Kidney (tissue), 14 donors: Measurements from ENCODE around the gene SAMD14. TPM values are rescaled to one million over a fixed set of nuclear protein-coding genes. Genes with fewer than 3 reads are reported as not detected.

Experiments
- DNase-seq, 5 donors: peaks; one replicate each; pipeline ENCODE4 v3.0.0-alpha.2; 2013 to 2020
- FAIRE-seq: peaks from 2 replicates; lab custom pipeline; 2012; peaks lifted over from hg19 to GRCh38; lab: Jason Lieb, UNC
- H3K27ac ChIP-seq, 2 donors: one replicate each; pipeline ENCODE4 v1.7.0; 2013; ENCODE audit warnings: low read depth in 2 of 2, low read length in 2 of 2, inconsistent platforms in 1 of 2
- H3K27me3 ChIP-seq: one replicate; pipeline ENCODE4 v1.7.1; 2013; ENCODE audit warnings: low read length, inconsistent platforms; ENCODE audit not compliant: control insufficient read depth, insufficient read depth
- H3K36me3 ChIP-seq, 3 donors: one replicate each; pipeline versions ENCODE4 v1.7.0 to v1.7.1; 2013; ENCODE audit warnings: low read length in 3 of 3, control low read depth in 1 of 3, inconsistent platforms in 1 of 3; ENCODE audit not compliant: insufficient read depth in 3 of 3, control insufficient read depth in 2 of 3
- H3K4me1 ChIP-seq, 3 donors: one replicate each; pipeline versions ENCODE4 v1.7.0 to v1.7.1; 2013; ENCODE audit warnings: low read length in 3 of 3, inconsistent platforms in 1 of 3, low read depth in 1 of 3; ENCODE audit not compliant: control insufficient read depth in 2 of 3, insufficient read depth in 2 of 3
- H3K4me3 ChIP-seq, 3 donors: one replicate each; pipeline versions ENCODE4 v1.7.0 to v1.8.1; 2013; ENCODE audit warnings: low read length in 3 of 3, control low read depth in 1 of 3, inconsistent platforms in 1 of 3
- H3K9ac ChIP-seq, 3 donors: one replicate each; pipeline versions ENCODE4 v1.7.0 to v1.7.1; 2013; ENCODE audit warnings: low read length in 3 of 3, control low read depth in 1 of 3, inconsistent platforms in 1 of 3
- H3K9me3 ChIP-seq, 3 donors: one replicate each; pipeline versions ENCODE4 v1.7.0 to v1.7.1; 2013; ENCODE audit warnings: low read length in 3 of 3, control low read depth in 1 of 3, inconsistent platforms in 1 of 3; ENCODE audit not compliant: control insufficient read depth in 2 of 3, insufficient read depth in 1 of 3
- CTCF ChIP-seq: IDR thresholded peaks from 3 replicates; pipeline ENCODE4 v1.5.1; 2012; ENCODE audit warnings: mild to moderate bottlenecking, moderate library complexity, borderline replicate concordance; ENCODE audit not compliant: insufficient read depth; ENCODE audit errors: extremely low read depth
- intact Hi-C: fragments of 100-400 bp; cut with DNase I; formaldehyde crosslinking; loops from one replicate; pipeline ENCODE4 v1.11.1; 2022
- polyA plus RNA-seq: library from polyadenylated mRNA; stranded (reverse); fragments of 350-450 nt; fragmentation: Illumina TruSeq; extraction: RNeasy Lipid Tissue Mini Kit (QIAGEN cat#74804); gene quantifications from one replicate; pipeline ENCODE4 v1.2.3, GENCODE V29; 2014; ENCODE audit warnings: low read depth, low replicate concordance; ENCODE audit not compliant: insufficient read depth
- total RNA-seq: library from RNA; stranded (reverse); fragmentation: NEBNext Ultra II Directional; extraction: Animal tissue kit (Norgen Biotek cat#: 25700); gene quantifications from one replicate; pipeline ENCODE4 v1.2.1, GENCODE V29; 2021
- donor health status: control.
- donor health status: control.
- donor health status: control.
- donor health status: control.
- donor health status: control.
- donor health status: DM: yes; HTN: yes; CAD: no.
- donor health status: Normal renal cell carcinoma (clear cell type).

SAMD14 gene
- total and polyA plus RNA-seq, 2 donors from 2014 or later, result 3.7 to 5.0 TPM

DNA sequence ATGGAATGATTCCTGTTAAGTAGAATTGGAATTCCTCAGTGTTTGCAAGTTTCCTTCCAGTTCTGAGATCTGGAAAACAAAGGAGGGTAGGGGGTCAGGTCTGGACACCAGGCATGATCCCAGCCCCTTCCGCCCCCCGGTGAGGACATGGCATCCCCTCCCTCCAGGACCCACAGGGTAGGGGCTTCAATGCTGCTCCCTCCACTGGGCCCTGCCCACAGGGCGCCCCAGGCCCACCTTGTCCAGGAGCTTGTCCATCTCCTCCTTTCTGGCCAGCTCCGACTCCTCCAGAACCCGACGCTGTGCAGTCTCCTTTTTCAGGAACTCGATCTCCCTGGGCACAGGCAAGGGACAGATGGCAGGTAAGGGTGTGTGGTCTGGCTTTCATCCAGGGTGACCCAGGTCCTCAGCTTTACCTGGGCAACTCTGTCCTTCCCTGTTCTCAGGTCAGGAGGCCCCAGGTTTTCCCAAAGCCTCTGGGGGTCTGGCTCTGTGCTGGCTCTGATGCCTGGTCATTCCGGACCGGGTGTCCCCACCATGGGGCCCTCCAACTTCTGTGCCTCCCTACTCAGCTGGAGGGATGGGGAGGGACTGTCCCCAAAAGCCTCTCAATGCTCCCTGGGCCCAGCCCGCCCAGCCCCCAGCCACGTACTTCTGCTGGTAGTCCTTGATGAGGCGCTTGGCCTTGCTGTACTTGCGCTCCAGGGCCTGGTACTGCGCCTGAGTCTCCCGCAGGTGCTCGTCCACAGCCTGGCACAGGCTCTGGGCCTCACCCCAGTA, 5.5 kb upstream of the SAMD14 start:
- no peak for DNase-seq
- intact Hi-C loops, result no loop called here
- FAIRE-seq, result no peak
- Histone ChIP-seq H3K27me3 (no peaks in the 10 kb centered on the region), H3K36me3 (peaks cover 10 to 31% (median 23%) of the 10 kb centered on the region in 3 donors), H3K4me1 (peaks cover 0 to 31% (median 22%) of the 10 kb centered on the region in 3 donors), H3K27ac (peak overlapping the region in 1 of 2 donors; percentile 74), H3K9me3 (no peaks in the 10 kb centered on the region), H3K4me3 (peak overlapping the region in 2 of 3 donors; percentile 46 to 67), H3K9ac (peak overlapping the region in 1 of 3 donors; percentile 61)
- no peak for TF ChIP-seq CTCF

GRCh38 chr17:50134206-50135110, 4.5 kb upstream of the SAMD14 start:
- no peak for TF ChIP-seq CTCF
- FAIRE-seq (no peak), DNase-seq (no peak)
- intact Hi-C loops, result no loop called here
- peaks cover 10 to 23% (median 20%) of the 10 kb centered on the region in 3 donors for H3K36me3 ChIP-seq
- peaks cover 0 to 27% (median 16%) of the 10 kb centered on the region in 3 donors for H3K4me1 ChIP-seq
- H3K9ac ChIP-seq, result peak overlapping the region in 1 of 3 donors; percentile 3
- H3K4me3 ChIP-seq, result no peak overlapping the region
- H3K27ac ChIP-seq, result peak overlapping the region in 1 of 2 donors; percentile 67
- H3K9me3 ChIP-seq, result no peaks in the 10 kb centered on the region
- no peaks in the 10 kb centered on the region for H3K27me3 ChIP-seq

DNA sequence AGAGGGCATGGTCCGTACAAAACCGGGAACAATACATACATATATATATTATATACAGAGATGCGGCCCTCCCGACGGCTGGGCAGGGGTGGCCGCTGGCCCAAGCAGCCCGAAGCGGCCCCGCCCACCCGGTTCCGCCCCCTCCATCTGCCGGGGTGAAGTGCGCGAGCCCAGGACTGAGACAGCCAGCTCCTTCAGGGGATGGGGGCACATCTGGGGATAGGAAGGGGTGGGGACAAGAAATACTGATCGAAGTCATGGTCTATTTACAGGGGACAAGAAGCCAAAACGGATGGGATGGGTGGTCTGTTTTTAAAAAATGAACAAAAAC, 3.8 kb upstream of the SAMD14 start:
- H3K4me3 ChIP-seq, result no peak overlapping the region
- FAIRE-seq, result no peak
- intact Hi-C loops, result no loop called here
- no peaks in the 10 kb centered on the region for H3K9me3 ChIP-seq
- TF ChIP-seq CTCF, result no peak
- H3K36me3 ChIP-seq, result peaks cover 5 to 16% (median 13%) of the 10 kb centered on the region in 3 donors
- H3K9ac ChIP-seq, result no peak overlapping the region
- DNase-seq, result no peak
- H3K27ac ChIP-seq, result peak overlapping the region; percentile 56 to 65
- H3K4me1 ChIP-seq, result peaks cover 0 to 27% (median 18%) of the 10 kb centered on the region in 3 donors
- H3K27me3 ChIP-seq, result no peaks in the 10 kb centered on the region
